Measurements from ENCODE around the gene IGFLR1.

DNA sequence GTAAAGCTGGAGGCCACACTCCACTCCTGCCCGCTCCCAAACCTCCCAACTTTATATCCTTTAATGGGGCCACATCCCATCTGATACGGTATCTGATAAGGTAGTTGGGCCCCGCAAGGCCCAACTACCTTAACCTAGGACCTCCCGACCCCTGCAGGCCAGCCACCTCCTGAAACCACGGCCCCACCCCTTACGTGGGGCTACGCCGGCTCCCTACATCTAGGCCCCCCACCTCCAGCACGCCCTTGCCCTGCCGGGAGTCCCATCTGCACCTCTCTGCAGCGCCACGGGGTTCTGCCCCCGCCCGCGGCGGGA lies 2.2 kb downstream of the IGFLR1 start:
- TF ChIP-seq, protein P1, sequence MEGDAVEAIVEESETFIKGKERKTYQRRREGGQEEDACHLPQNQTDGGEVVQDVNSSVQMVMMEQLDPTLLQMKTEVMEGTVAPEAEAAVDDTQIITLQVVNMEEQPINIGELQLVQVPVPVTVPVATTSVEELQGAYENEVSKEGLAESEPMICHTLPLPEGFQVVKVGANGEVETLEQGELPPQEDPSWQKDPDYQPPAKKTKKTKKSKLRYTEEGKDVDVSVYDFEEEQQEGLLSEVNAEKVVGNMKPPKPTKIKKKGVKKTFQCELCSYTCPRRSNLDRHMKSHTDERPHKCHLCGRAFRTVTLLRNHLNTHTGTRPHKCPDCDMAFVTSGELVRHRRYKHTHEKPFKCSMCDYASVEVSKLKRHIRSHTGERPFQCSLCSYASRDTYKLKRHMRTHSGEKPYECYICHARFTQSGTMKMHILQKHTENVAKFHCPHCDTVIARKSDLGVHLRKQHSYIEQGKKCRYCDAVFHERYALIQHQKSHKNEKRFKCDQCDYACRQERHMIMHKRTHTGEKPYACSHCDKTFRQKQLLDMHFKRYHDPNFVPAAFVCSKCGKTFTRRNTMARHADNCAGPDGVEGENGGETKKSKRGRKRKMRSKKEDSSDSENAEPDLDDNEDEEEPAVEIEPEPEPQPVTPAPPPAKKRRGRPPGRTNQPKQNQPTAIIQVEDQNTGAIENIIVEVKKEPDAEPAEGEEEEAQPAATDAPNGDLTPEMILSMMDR (IDR thresholded peaks at IDR 0.05): peak in 1 of 12 donors; percentile 3
- TF ChIP-seq POLR2A (IDR thresholded peaks at IDR 0.05): no peak
